Activated CD4-positive, alpha-beta T cell treated with anti-CD3 and anti-CD28 coated beads for 4 hours (primary cell): Measurements from ENCODE around the gene ZNF771.
"Not testable (repeated sequence)": the region's sequence is repeated elsewhere in the genome, so short reads cannot be mapped to it uniquely, and the experiment has no call there.

ENCODE experiments used
- DNase-seq, 2 donors: peaks; one replicate each; pipeline ENCODE4 v3.0.0-alpha.2; 2020

ZNF771 gene

GRCh38 chr16:30376461-30376902 is 30.9 kb upstream of the ZNF771 start:
- no peak for DNase-seq

- no peak for DNase-seq
Measured at GRCh38 chr16:30377050-30377811, 30.2 kb upstream of the ZNF771 start.

- peak; percentile 91 to 92 for DNase-seq
Measured at GRCh38 chr16:30377812-30378235, 29.6 kb upstream of the ZNF771 start.

DNA sequence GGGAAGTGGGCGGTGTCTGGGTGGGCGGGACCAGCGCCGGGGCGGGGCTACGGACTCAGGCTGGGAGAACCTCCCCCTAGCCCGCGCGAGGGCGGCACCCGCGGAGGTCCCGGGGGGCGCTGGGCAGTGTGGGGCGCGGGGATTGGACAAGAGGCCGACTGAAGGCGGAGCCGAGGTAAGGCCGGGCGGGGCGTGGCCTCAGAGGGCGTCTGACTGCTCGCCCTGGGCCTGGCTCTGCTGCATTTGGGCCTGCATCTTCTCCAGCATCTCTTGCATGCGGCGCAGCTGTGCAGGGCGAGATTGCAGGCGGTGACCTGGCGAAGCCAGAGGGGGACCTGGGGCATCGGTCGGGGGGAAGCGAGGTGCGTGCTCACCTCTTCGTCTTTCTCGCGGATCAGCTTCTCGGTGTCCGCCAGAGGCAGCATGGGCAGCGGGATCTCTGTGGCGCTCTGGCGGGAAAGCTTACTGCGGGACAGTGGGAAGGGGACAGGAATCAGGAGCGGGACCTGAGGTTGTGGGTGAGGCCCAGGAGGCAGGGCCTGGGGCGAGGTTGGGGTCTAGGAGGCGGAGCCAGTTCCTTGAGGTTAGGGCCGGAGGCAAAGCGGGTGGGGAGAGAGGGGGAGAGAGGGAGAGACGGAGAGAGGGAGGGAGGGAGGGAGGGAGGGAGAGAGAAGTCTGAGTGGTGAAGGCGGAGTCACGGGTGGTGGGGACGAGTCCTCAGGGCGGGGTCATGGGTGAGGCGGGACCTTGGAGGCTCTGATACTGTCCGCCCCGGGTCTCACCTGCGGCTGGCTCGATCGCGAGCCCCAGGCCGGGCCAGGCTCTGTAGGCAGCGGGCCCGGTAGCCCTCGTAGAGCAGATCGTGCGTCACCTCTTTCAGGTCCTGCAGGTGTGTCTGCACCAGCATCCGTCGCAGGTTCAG is 28.9 kb upstream of the ZNF771 start:
- DNase-seq, result peak; percentile 99

- DNase-seq, result no peak
Measured at GRCh38 chr16:30379158-30379783, 28.1 kb upstream of the ZNF771 start.

- no peak for DNase-seq
Measured at GRCh38 chr16:30380072-30380802, 27.2 kb upstream of the ZNF771 start.

- DNase-seq, result no peak
Measured at GRCh38 chr16:30380803-30381208, 26.6 kb upstream of the ZNF771 start.

DNA sequence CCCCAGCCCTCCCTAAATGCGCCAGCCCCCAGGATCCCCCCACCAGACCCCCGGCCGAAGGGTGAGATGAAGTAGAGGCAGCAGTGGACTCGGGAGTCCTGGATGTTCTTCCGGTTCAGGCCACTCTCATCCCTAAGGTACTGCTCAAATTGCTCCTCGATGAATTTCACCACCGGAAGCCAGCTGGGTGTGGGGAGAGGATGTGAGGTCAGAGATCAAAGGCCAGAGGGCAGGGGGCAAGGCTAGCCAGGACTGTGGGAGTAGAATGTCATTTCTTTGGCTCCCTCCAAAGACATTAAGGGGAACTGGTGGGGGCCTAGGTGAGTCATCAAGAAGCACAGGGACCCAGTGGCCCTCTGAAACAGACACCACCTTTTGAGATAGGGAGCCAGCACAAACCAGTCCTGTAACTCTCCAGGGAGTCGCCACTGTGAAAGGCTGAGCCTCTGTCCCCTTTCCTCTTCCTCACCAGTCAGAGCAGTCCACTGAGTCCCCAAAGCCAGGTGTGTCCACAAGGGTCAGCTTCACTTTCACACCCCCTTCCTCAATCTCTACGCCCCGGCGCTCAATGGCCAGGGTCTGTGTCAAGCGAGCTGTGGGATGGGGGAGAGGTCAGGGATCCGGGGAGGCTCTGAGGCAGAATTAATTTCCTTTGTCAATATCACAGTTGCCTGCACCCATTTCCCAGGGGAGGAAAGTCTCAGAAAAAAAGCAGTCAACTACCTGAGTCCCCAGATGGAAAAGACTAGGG is 25.9 kb upstream of the ZNF771 start:
- DNase-seq, result peak in 1 of 2 donors; percentile 39

DNA sequence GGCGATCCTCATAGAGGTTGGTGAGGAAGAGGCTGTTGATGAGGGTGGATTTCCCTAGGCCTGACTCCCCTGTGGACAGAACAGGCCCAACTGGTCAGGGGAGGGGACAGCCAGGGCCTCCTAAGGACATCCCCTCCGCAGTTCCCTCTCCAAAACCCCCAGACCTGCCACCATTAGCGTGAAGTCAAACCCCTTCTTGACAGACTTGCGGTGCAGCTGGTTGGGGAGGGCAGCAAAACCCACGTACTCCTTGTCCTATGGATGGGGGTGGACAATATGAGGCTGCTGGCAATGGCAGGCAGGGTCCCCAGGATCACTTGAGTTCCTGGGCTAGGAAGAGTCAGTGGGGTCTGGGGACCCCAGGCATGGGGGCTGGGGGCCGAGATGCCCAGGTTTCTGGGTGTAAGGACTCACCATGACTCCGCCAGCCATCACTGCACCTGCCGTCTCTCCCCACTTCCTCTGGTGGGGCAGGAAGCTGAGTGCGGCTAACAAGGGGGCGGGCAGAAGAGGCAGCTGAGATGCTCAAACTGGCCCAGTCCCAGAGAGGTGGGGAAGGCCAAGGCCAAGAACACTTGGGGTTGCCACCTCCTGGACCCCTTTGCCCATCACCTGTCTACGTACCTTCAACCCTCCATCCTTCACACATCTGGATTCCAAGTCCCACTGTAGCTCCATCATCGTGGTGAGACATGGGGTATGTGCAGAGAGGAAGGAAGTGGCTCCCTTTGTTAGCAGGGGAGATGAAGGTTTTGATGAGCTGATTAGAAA is 25.1 kb upstream of the ZNF771 start, which contains the start of gene SEPTIN1:
Gene SEPTIN1 (minus strand): TSS at position 451 of the 771 bp plus-strand sequence. CDS start 19 bp downstream, at position 432.
- peak; percentile 71 to 73 for DNase-seq

- no peak for DNase-seq
Measured at GRCh38 chr16:30383521-30383920, 23.9 kb upstream of the ZNF771 start.

- no peak for DNase-seq
Measured at GRCh38 chr16:30394592-30395154, 12.7 kb upstream of the ZNF771 start.

GRCh38 chr16:30395155-30395991 is 12.0 kb upstream of the ZNF771 start, which contains the start of gene ZNF48:
ZNF48 (plus strand) TSS chr16:30395420; CDS start chr16:30395795, 375 bp downstream.
- peak; percentile 42 to 49 for DNase-seq

DNA sequence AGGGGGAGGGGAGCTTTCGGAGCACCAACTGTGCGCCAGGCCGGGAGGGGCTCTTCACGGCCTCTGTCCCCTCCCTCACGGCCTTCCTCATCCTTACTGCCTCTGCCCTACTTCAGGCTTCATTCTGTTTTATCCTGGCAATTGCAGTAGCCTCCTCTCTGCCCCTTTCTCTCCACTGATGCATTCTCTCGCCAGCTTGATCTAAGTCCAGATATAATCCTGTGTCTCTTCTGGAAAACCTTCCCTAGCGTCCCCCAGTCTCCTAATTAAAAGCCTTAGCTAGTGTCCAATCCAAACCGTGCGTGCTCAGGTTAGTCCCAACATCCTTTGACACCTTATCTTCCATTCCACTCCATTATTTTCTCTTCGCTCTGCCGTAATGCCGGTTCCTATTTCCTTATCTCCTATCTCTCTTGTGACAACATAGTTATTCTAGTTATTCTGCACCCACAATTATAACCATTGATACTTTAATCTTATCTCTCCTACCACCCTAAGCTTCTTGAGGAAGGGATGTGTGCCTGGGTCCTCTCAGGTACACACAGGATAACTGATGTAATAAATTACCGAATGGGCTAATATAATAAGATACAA is 11.3 kb upstream of the ZNF771 start:
- DNase-seq, result no peak

- DNase-seq, result not testable (repeated sequence)
Measured at GRCh38 chr16:30396627-30397026, 10.8 kb upstream of the ZNF771 start.

DNA sequence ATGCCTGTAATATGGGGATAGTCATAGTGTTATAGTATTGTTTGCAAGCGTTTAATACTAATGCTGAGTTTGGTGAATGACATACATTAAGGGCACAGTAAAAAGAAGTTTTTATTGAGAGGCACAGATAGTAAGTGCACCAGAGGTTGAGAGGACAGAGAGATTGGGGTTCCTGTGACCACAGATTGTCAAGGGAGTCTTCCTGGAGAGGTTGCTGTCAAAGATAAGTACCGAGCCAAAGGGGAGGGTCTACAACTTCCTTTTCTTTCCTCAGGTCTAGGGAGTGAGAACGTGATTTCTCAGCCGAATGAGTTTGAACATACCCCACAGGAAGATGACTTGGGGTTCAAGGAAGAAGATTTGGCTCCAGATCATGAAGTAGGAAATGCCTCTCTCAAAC is 10.3 kb upstream of the ZNF771 start:
- no peak for DNase-seq

GRCh38 chr16:30397776-30398660 is 9.4 kb upstream of the ZNF771 start:
- DNase-seq, result no peak

DNA sequence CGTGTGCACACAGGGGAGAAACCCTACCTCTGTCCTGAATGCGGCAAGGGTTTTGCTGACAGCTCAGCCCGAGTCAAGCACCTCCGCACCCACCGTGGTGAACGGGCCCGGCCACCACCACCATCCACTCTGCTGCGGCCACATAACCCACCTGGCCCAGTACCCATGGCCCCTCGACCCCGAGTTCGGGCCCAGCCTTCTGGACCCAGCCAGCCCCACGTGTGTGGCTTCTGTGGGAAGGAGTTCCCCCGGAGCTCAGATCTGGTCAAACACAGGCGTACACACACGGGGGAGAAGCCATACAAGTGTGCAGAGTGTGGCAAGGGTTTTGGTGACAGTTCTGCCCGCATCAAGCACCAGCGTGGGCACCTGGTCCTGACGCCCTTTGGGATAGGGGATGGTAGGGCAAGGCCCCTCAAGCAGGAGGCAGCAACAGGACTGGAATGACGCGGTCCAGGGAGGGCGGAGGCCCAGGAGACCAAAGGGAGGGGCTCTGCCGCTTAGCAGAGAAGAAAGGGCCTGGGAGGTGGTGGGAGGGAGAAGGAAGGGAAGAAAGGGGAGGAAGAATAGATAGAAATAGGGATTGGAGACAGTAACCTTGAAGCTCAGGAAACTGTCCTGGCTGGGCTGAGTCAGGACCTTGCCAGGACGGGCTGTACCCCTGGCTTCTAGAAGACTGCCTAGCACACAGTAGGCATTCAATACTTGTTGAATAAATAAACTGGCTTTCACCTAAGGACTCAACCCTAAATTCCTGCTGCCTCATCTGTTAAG is 8.6 kb upstream of the ZNF771 start:
- DNase-seq, result no peak
